GM12875 (cell line): ENCODE results near the gene CCDC117.
A peak's percentile ranks its signal among the peaks of the same experiment; 100 is the strongest.
"Not testable (repeated sequence)": the region's sequence is repeated elsewhere in the genome, so short reads cannot be mapped to it uniquely, and the experiment has no call there.

Experiments
- H3K4me3 ChIP-seq: one replicate; pipeline ENCODE4 v1.5.1; 2011; ENCODE audit warnings: low read depth, low read length, control low read depth
- CTCF ChIP-seq: IDR thresholded peaks from 2 replicates; pipeline ENCODE4 v1.5.1; 2011; ENCODE audit warnings: low read depth, mild to moderate bottlenecking, control low read depth, inconsistent platforms, low read length, moderate library complexity, borderline replicate concordance; ENCODE audit not compliant: insufficient read depth

Gene CCDC117

DNA sequence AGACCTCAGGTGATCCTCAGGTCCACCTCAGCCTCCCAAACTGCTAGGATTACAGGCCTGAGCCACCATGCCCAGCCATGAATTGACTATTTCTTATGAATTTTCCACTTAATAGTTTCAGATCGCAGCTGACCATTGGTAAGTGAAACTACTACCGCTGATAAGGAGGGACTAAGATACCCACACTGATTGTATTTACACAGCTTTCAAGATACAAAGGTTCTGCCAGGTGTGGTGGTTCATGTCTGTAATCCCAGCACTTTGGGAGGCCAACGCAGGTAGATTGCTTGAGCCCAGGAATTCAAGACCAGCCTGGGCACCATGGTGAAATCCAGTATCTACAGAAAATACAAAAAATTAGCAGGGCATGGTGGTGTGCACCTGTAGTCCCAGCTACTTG, 34.8 kb upstream of the CCDC117 start:
- no peak overlapping the region for H3K4me3 ChIP-seq
- no peak for TF ChIP-seq CTCF

DNA sequence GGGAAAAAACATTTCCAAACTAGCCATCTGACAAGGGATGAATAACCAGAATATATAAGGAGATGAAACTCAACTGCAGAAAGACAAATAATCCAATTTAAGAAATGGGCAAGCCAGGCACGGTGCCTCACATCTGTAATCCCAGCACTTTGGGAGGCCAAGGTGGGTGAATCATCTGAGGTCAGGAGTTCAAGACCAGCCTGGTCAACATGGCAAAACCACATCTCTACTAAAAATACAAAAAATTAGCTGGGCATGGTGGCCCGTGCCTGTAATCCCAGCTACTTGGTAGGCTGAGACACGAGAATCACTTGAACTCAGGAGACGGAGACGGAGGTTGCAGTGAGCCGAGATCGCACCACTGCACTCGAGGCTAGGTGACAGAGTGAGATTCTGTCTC, 33.6 kb upstream of the CCDC117 start:
- H3K4me3 ChIP-seq = not testable (repeated sequence)

DNA sequence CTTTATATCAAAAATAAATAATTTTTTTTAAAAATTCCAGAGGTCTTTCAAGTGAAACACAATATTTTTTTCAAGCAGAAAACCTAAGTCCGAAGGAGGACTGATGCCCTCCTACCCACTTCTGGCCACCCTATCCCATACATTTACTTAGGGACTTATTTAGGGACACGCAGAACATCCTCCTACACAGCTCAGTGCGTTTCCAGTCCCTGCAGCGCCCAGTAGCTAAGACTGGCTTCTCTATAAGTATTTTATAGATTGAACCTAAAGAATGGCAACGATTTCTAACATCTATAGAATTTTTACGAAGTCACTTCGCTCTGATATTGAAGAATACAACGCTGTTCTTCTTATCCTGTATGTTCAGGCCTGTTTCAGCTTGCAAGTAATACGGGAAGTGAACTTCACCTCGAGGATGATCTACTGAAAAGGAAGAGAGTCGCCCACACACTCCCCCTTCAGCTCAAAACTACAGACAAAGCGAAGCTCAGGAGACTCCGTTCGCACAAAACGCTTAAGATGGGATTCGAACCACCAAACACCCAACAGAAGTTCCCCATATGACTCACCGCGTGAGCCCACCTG, 31.2 kb upstream of the CCDC117 start:
- peak overlapping the region; percentile 59 for H3K4me3 ChIP-seq
- no peak for TF ChIP-seq CTCF

DNA sequence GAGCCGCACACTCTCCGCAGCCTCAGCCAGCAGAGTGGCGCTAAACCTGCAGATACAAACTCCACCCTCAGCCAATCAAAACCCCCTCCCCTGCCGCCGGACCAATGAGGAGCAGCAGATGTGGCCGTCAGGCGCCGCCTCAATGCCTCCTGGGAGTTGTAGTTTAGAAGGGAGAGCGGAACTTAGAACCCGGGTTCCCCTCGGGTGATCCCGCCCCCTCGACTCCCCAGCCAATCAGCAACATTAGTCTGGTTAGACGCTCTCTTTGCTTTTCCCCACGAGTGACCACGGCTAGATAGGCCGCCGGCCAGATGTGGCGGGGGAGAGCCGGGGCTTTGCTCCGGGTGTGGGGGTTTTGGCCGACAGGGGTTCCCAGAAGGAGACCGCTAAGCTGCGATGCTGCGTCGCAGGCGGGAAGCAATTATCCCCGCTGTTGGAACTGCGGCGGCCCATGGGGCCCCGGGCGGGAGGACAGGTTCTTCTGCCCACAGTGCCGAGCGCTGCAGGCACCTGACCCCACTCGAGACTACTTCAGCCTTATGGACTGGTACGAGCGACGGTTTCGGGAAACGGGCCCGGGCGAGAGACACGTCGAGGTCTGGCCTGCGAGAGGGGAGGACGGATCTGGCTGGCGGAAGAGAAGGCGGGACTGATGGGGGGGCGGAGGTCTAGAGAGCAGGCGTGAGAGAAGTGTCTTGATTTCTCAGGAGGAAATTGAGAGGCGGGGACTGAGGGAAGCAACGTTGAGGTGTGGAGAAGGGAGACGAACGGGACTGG, 30.5 kb upstream of the CCDC117 start, which contains the start of the genes CHEK2 and HSCB:
TSS of gene CHEK2 (minus strand) at position 36 of the 777 bp plus-strand sequence. CDS start 7,099 bp downstream, outside the sequence.
TSS of gene HSCB (plus strand) at position 255 of the 777 bp plus-strand sequence. CDS start at position 312, 57 bp downstream.
- peak; percentile 21; the same call in 1 of the 2 replicates for TF ChIP-seq CTCF
- H3K4me3 ChIP-seq = peak within 1 kb of the TSS; percentile 100

DNA sequence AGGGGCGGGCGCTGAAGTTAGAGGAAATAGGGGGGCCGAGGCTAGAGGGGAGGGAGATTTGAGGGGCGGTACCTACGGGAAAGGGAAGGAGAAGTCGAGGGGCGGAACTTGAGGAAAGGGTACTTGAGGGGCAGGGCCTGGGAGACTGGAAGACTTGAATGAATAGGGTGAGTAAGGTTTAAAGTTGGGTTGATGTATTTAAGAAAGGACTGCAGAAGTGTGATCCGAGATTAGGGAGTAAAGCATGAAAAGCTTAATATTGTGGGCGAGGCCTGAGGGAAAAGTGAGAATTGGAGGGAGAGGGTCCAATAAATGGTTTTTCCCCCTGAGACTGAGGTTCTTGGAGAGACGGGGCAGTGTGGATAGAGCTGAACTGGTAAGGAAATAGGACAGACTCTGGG, 29.9 kb upstream of the CCDC117 start:
- peak overlapping the region; percentile 100 for H3K4me3 ChIP-seq
- TF ChIP-seq CTCF = no peak

GRCh38 chr22:28743852-28744251, 28.6 kb upstream of the CCDC117 start:
- no peak for TF ChIP-seq CTCF
- no peak overlapping the region for H3K4me3 ChIP-seq

DNA sequence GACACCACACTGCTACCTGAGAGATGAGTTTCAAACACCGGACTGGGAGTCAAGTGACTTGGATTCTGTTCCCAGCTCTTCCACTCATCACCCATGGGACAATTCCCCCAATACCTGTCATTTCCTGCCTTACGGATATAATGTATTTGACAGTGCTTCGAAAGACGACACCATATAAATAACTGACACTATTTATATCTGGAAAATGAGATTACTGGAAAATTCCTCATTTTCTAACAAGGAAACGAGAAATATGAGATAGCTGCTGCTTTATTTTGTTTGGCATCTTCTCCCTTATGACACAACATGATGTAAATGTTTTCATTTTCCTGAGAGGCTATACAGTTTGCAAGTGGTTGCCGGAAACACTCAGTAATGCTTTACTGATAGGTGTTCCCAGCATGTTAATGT, 22.0 kb upstream of the CCDC117 start:
- no peak overlapping the region for H3K4me3 ChIP-seq
- TF ChIP-seq CTCF = no peak

GRCh38 chr22:28754512-28754911, 18.0 kb upstream of the CCDC117 start:
- H3K4me3 ChIP-seq = not testable (repeated sequence)
